ENCODE data around the gene F5. TPM values are rescaled to one million over a fixed set of nuclear protein-coding genes. Genes with fewer than 3 reads are reported as not detected.
"Not testable (repeated sequence)": the region's sequence is repeated elsewhere in the genome, so short reads cannot be mapped to it uniquely, and the experiment has no call there.

Gene F5
- total RNA-seq, 1 donor from 2014 or later = 17.5 TPM

GRCh38 chr1:169511316-169512005, 74.8 kb downstream of the F5 start:
- intact Hi-C loops (cut with micrococcal nuclease) = no loop called here

- intact Hi-C loops (cut with micrococcal nuclease) = no loop called here
Observed at GRCh38 chr1:169510060-169510459, 76.2 kb downstream of the F5 start.

GRCh38 chr1:169509354-169509753, 76.9 kb downstream of the F5 start:
- intact Hi-C loops (cut with micrococcal nuclease) = no loop called here

- intact Hi-C loops (cut with micrococcal nuclease) = loop anchor here (1.0 kb wide), 1 partner anchor 22 kb away; no protein-coding TSS in a partner anchor
Observed at GRCh38 chr1:169508432-169509338, 77.6 kb downstream of the F5 start.

- intact Hi-C loops (cut with micrococcal nuclease) = no loop called here
Observed at GRCh38 chr1:169507413-169507812, 78.9 kb downstream of the F5 start.

- intact Hi-C loops (cut with micrococcal nuclease) = not testable (repeated sequence)
Observed at GRCh38 chr1:169503601-169504000, 82.7 kb downstream of the F5 start.

GRCh38 chr1:169499807-169500206, 86.5 kb downstream of the F5 start:
- intact Hi-C loops (cut with micrococcal nuclease) = no loop called here

- intact Hi-C loops (cut with micrococcal nuclease) = no loop called here
Observed at GRCh38 chr1:169497317-169497716, 89.0 kb downstream of the F5 start.

- intact Hi-C loops (cut with micrococcal nuclease) = no loop called here
Observed at GRCh38 chr1:169495916-169496315, 90.4 kb downstream of the F5 start.

GRCh38 chr1:169495046-169495775, 91.1 kb downstream of the F5 start:
- intact Hi-C loops (cut with micrococcal nuclease) = no loop called here

- intact Hi-C loops (cut with micrococcal nuclease) = no loop called here
Observed at GRCh38 chr1:169494343-169494742, 91.9 kb downstream of the F5 start.

- intact Hi-C loops (cut with micrococcal nuclease) = no loop called here
Observed at GRCh38 chr1:169493251-169493650, 93.0 kb downstream of the F5 start.

- intact Hi-C loops (cut with micrococcal nuclease) = no loop called here
Observed at GRCh38 chr1:169491845-169492281, 94.4 kb downstream of the F5 start.

GRCh38 chr1:169488157-169488556, 98.1 kb downstream of the F5 start:
- intact Hi-C loops (cut with micrococcal nuclease) = loop anchor here (5.0 kb wide), 3 partner anchors 1146 to 1551 kb away; partner anchors contain the start of genes DCAF6 and MPC2

- intact Hi-C loops (cut with micrococcal nuclease) = loop anchor here (2.0 to 5.0 kb wide), 5 partner anchors 207 to 1550 kb away; partner anchors contain the start of genes DCAF6, KIFAP3 and MPC2
Observed at GRCh38 chr1:169487561-169487960, 98.7 kb downstream of the F5 start.

GRCh38 chr1:169487133-169487532, 99.1 kb downstream of the F5 start:
- intact Hi-C loops (cut with micrococcal nuclease) = loop anchor here (2.0 to 5.0 kb wide), 5 partner anchors 208 to 1550 kb away; partner anchors contain the start of genes DCAF6, KIFAP3 and MPC2

GRCh38 chr1:169486281-169487051, 99.8 kb downstream of the F5 start:
- intact Hi-C loops (cut with micrococcal nuclease) = loop anchor here (1.0 to 5.0 kb wide), 9 partner anchors 22 to 1549 kb away; partner anchors contain the start of genes DCAF6, KIFAP3, METTL18 and MPC2

GRCh38 chr1:169485431-169486280, 100.6 kb downstream of the F5 start, which contains the start of gene SLC19A2:
Gene SLC19A2 (minus strand): TSS chr1:169485944. CDS start chr1:169485766, 178 bp downstream.
- intact Hi-C loops (cut with micrococcal nuclease) = loop anchor here (1.0 to 5.0 kb wide), 18 partner anchors 23 to 1548 kb away; partner anchors contain the start of genes ATP1B1, CCDC181, DCAF6 and KIFAP3
